Naive thymus-derived CD4-positive, alpha-beta T cell (primary cell): ENCODE results near the gene ILF3. TPM values are rescaled to one million over a fixed set of nuclear protein-coding genes. Genes with fewer than 3 reads are reported as not detected.

Experiments
- ATAC-seq: fragments of 150-1000 bp; cut with Tn5 transposase; 2 replicates; pipeline ENCODE4 v1.10.0; 2021; ENCODE audit warnings: mild to moderate bottlenecking, moderate library complexity
- CTCF ChIA-PET: fragments of 350-600 bp; sonication (Branson Sonifier 250); formaldehyde crosslinking; loops from one replicate; lab custom pipeline; 2021; ENCODE audit warnings: antibody characterized with exemption; lab: Charles Lee
- POLR2A ChIA-PET: fragments of 350-600 bp; sonication (Branson Sonifier 250); formaldehyde crosslinking; loops from one replicate; lab custom pipeline; 2021; ENCODE audit warnings: antibody characterized with exemption, inconsistent platforms; lab: Charles Lee
- DNase-seq, 9 donors: peaks; one replicate each; pipeline versions ENCODE4 v3.0.0 to v3.0.0-alpha.2; 2020 to 2022; ENCODE audit warnings: mixed read lengths in 1 of 9
- H3K27ac ChIP-seq: one replicate; pipeline ENCODE4 v1.7.0; 2013; ENCODE audit warnings: mild to moderate bottlenecking, low read depth, low read length, moderate library complexity
- H3K27me3 ChIP-seq, 2 donors: one replicate each; pipeline ENCODE4 v1.7.0; 2013; ENCODE audit warnings: low read length in 2 of 2, mild to moderate bottlenecking in 2 of 2, moderate library complexity in 2 of 2; ENCODE audit not compliant: control insufficient read depth in 2 of 2, insufficient read depth in 2 of 2
- H3K36me3 ChIP-seq, 3 experiments: 1 replicate in 2 of 3; 2 replicates in 1 of 3; pipeline ENCODE4 v1.7.0; 2013; ENCODE audit warnings: low read length in 3 of 3, mild to moderate bottlenecking in 3 of 3, moderate library complexity in 1 of 3; ENCODE audit not compliant: insufficient read depth in 3 of 3, control insufficient read depth in 2 of 3
- H3K4me1 ChIP-seq, 2 donors: one replicate each; pipeline ENCODE4 v1.7.0; 2013; ENCODE audit warnings: low read length in 2 of 2, mild to moderate bottlenecking in 2 of 2, moderate library complexity in 1 of 2; ENCODE audit not compliant: control insufficient read depth in 2 of 2, insufficient read depth in 2 of 2
- H3K4me3 ChIP-seq: 2 replicates; pipeline ENCODE4 v1.7.0; 2013; ENCODE audit warnings: mild to moderate bottlenecking, low read length
- H3K9me3 ChIP-seq, 3 experiments: 1 replicate in 2 of 3; 2 replicates in 1 of 3; pipeline ENCODE4 v1.7.0; 2013; ENCODE audit warnings: low read length in 3 of 3; ENCODE audit not compliant: control insufficient read depth in 2 of 3
- H3K27ac Mint-ChIP-seq, 9 donors: one replicate each; pipeline ENCODE4 v1.8.0; 2020 to 2022; ENCODE audit warnings: mixed read lengths in 9 of 9, mild to moderate bottlenecking in 8 of 9, moderate library complexity in 5 of 9, inconsistent platforms in 2 of 9
- H3K27me3 Mint-ChIP-seq, 5 donors: one replicate each; pipeline ENCODE4 v1.8.0; 2021 to 2022; ENCODE audit warnings: mixed read lengths in 5 of 5, mild to moderate bottlenecking in 1 of 5
- H3K36me3 Mint-ChIP-seq, 5 donors: one replicate each; pipeline ENCODE4 v1.8.0; 2020 to 2022; ENCODE audit warnings: mixed read lengths in 5 of 5, mild to moderate bottlenecking in 3 of 5, inconsistent platforms in 1 of 5
- H3K4me1 Mint-ChIP-seq, 7 donors: one replicate each; pipeline ENCODE4 v1.8.0; 2020 to 2022; ENCODE audit warnings: mixed read lengths in 7 of 7, mild to moderate bottlenecking in 3 of 7, inconsistent platforms in 1 of 7
- H3K4me3 Mint-ChIP-seq, 10 donors: one replicate each; pipeline ENCODE4 v1.8.0; 2020 to 2022; ENCODE audit warnings: mild to moderate bottlenecking in 10 of 10, mixed read lengths in 10 of 10, moderate library complexity in 6 of 10, inconsistent platforms in 2 of 10
- H3K9me3 Mint-ChIP-seq, 11 donors: one replicate each; pipeline ENCODE4 v1.8.0; 2020 to 2022; ENCODE audit warnings: mixed read lengths in 11 of 11, mild to moderate bottlenecking in 4 of 11, inconsistent platforms in 1 of 11, moderate library complexity in 1 of 11
- intact Hi-C, 2 donors: fragments of 100-400 bp; cut with micrococcal nuclease; formaldehyde crosslinking; loops; one replicate each; pipeline ENCODE4 v1.15.1; 2023
- polyA plus RNA-seq, 2 donors: library from polyadenylated mRNA; unstranded; fragments of 300-500 nt; fragmentation: Illumina TruSeq; gene quantifications; one replicate each; pipeline ENCODE4 v1.2.3, GENCODE V29; 2021
- total RNA-seq, 6 experiments: library from RNA in 5 of 6; stranded (reverse) in 5 of 6; gene quantifications; 1 replicate in 5 of 6; 2 replicates in 1 of 6; pipeline ENCODE4 v1.2.3 and lab custom pipeline; 2021 to 2026

The ILF3 gene
- total and polyA plus RNA-seq, 7 experiments from 2014 or later, result 91.0 to 515 (median 364) TPM

DNA sequence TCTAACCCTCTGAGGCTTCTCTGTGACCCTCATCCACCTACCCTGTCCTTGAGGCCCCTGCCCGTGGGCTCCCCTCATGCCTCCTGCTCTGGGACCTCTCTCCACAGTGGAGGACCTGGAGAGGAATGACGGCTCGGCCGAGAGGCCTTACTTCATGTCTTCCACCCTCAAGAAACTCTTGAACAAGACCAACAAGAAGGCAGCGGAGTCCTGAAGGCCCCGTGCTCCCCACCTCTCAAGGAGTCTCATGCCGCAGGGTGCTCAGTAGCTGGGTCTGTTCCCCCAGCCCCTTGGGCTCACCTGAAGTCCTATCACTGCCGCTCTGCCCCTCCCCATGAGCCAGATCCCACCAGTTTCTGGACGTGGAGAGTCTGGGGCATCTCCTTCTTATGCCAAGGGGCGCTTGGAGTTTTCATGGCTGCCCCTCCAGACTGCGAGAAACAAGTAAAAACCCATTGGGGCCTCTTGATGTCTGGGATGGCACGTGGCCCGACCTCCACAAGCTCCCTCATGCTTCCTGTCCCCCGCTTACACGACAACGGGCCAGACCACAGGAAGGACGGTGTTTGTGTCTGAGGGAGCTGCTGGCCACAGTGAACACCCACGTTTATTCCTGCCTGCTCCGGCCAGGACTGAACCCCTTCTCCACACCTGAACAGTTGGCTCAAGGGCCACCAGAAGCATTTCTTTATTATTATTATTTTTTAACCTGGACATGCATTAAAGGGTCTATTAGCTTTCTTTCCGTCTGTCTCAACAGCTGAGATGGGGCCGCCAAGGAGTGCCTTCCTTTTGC lies 10.8 kb upstream of the ILF3 start:
- H3K4me3 Mint-ChIP-seq, result peak overlapping the region in 1 of 10 donors; percentile 23
- no peaks in the 10 kb centered on the region for H3K9me3 Mint-ChIP-seq
- peak overlapping the region; percentile 43 to 89 (median 84) for H3K27ac Mint-ChIP-seq
- Histone ChIP-seq H3K27me3 (no peaks in the 10 kb centered on the region), H3K36me3 (peaks cover 0 to 55% (median 13%) of the 10 kb centered on the region in 3 experiments), H3K4me1 (peaks cover 0 to 8% of the 10 kb centered on the region in 2 donors), H3K27ac (peak overlapping the region; percentile 35), H3K9me3 (no peaks in the 10 kb centered on the region), H3K4me3 (no peak overlapping the region)
- ATAC-seq (no peak), DNase-seq (no peak)
- peaks cover 0 to 9% (median 0%) of the 10 kb centered on the region in 5 donors for H3K36me3 Mint-ChIP-seq
- H3K27me3 Mint-ChIP-seq, result peaks cover 0 to 1% (median 0%) of the 10 kb centered on the region in 5 donors
- POLR2A ChIA-PET, result interaction anchor here (1.4 to 3.7 kb wide), 7 partner anchors 10 to 90 kb away, joined by 3 to 42 read pairs (median 7); partner anchors contain the start of gene QTRT1
- intact Hi-C loops, result no loop called here
- CTCF ChIA-PET, result interaction anchor here (0.6 to 12.3 kb wide), 14 partner anchors 9 to 132 kb away, joined by 3 to 287 read pairs (median 6); no protein-coding TSS in a partner anchor
- peaks cover 10 to 36% (median 24%) of the 10 kb centered on the region in 7 donors for H3K4me1 Mint-ChIP-seq

DNA sequence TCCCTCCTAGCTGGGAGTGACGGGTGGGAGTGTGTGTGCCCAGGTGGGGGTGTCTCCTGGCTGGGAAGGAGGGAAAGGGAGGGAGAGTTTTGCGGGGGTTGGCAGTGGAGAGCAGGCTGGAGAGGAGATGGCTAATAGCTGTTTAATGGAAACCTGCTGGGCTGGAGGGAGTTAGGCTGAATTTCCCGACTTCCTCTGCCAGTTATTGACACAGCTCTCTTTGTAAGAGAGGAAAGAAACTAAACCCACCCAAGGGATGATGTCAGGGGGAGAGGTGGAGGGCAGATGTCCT lies 10.2 kb upstream of the ILF3 start:
- Histone ChIP-seq H3K36me3 (peaks cover 0 to 52% (median 13%) of the 10 kb centered on the region in 3 experiments), H3K4me1 (peaks cover 0 to 8% of the 10 kb centered on the region in 2 donors), H3K27me3 (no peaks in the 10 kb centered on the region), H3K4me3 (no peak overlapping the region), H3K9me3 (no peaks in the 10 kb centered on the region), H3K27ac (peak overlapping the region; percentile 35)
- ChIA-PET POLR2A (interaction anchor here (1.4 to 3.7 kb wide), 7 partner anchors 9 to 91 kb away, joined by 3 to 42 read pairs (median 7); partner anchors contain the start of gene QTRT1), CTCF (interaction anchor here (0.6 to 12.3 kb wide), 17 partner anchors 8 to 133 kb away, joined by 3 to 287 read pairs (median 6); no protein-coding TSS in a partner anchor)
- peaks cover 0 to 9% (median 0%) of the 10 kb centered on the region in 5 donors for H3K36me3 Mint-ChIP-seq
- ATAC-seq (no peak), DNase-seq (no peak)
- H3K9me3 Mint-ChIP-seq, result no peaks in the 10 kb centered on the region
- peaks cover 0 to 2% (median 0%) of the 10 kb centered on the region in 5 donors for H3K27me3 Mint-ChIP-seq
- H3K4me3 Mint-ChIP-seq, result no peak overlapping the region
- peak overlapping the region; percentile 43 to 89 (median 84) for H3K27ac Mint-ChIP-seq
- H3K4me1 Mint-ChIP-seq, result peaks cover 10 to 36% (median 24%) of the 10 kb centered on the region in 7 donors
- intact Hi-C loops, result loop anchor here (1.0 to 2.0 kb wide), 6 partner anchors 20 to 139 kb away; no protein-coding TSS in a partner anchor

DNA sequence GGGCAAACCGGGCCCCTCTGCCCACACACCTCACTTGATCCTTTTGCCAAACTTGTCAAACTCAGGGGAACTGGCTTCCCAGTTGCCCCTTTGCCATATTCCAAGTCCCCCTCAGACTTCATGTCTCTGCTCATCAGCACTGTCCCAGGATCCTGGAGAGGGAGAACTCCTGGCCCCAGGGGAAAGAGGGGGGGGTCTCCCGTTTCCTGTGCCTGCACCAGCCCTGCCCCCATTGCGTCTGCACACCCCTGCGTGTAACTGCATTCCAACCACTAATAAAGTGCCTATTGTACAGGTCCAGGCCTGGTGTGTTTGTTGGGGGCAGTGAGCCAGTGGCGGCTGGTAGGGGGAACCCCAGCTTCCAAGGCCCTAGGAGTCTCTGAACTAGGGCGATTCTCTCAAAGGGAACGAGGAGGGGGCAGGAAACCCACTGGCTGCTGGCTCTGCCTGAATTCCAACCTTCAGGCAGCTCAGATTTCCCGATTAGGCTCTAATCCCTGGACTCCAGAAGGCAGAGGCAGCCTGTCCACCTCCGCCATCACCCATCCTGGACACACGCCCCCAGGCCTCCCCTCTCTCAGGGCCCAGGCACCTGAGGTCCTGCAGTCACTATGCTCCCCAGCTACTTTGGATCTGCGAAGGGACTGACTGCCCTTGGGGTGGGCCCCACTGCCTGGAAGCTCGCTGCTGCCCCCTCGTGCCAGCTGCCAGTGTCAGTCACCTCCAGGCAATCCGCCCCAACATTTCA lies 9.7 kb upstream of the ILF3 start:
- Histone ChIP-seq H3K27me3 (no peaks in the 10 kb centered on the region), H3K4me3 (no peak overlapping the region), H3K36me3 (peaks cover 0 to 46% (median 8%) of the 10 kb centered on the region in 3 experiments), H3K4me1 (peaks cover 0 to 8% of the 10 kb centered on the region in 2 donors), H3K9me3 (no peaks in the 10 kb centered on the region), H3K27ac (peak overlapping the region; percentile 35)
- ATAC-seq (peak; percentile 95), DNase-seq (peak; percentile 73 to 89 (median 81))
- CTCF ChIA-PET, result interaction anchor here (0.5 to 12.3 kb wide), 21 partner anchors 7 to 152 kb away, joined by 3 to 287 read pairs (median 5); partner anchors contain the start of gene QTRT1
- peak overlapping the region; percentile 38 to 89 (median 84) for H3K27ac Mint-ChIP-seq
- H3K27me3 Mint-ChIP-seq, result peaks cover 0 to 2% (median 0%) of the 10 kb centered on the region in 5 donors
- intact Hi-C loops, result loop anchor here (1.0 to 2.0 kb wide), 6 partner anchors 20 to 140 kb away; no protein-coding TSS in a partner anchor
- no peak overlapping the region for H3K4me3 Mint-ChIP-seq
- H3K9me3 Mint-ChIP-seq, result no peaks in the 10 kb centered on the region
- H3K4me1 Mint-ChIP-seq, result peaks cover 10 to 36% (median 24%) of the 10 kb centered on the region in 7 donors
- POLR2A ChIA-PET, result interaction anchor here (0.5 to 3.7 kb wide), 9 partner anchors 9 to 91 kb away, joined by 3 to 42 read pairs (median 6); partner anchors contain the start of gene QTRT1
- peaks cover 0 to 9% (median 0%) of the 10 kb centered on the region in 5 donors for H3K36me3 Mint-ChIP-seq

DNA sequence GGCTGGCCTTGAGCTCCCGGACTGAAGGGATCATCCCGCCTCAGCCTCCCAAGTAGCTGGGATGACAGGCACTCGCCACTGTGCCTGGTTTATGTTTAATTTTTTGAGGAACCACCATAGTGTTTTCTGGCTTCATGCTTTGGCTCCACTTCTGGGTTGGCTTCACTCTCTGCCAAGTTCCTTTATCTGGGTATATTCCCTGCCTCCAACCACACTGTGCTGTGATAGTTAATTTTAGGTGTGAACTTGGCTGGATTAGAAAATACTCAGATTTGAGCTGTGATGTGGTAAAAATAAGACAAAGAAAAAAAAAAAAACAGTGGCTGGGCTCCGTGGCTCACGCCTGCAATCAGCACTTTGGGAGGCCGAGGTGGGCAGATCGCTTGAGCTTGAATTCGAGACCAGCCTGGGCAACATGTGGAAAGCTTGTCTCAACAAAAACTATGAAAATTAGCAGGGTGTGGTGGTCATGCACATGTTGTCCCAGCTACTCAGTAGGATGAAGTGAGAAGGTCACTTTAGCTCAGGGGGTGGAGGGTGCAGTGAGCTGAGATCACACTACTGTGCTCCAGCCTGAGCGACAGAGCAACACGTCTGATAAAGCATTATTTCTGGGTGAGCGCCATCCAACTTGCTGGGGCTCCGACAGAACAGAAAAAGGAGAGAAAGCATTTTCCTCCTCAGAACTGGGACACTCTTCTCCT lies 7.5 kb upstream of the ILF3 start:
- H3K4me1 ChIP-seq, result peaks cover under 1 to 8% of the 10 kb centered on the region in 2 donors
- POLR2A ChIA-PET, result interaction anchor here (0.8 to 3.7 kb wide), 8 partner anchors 44 to 85 kb away, joined by 3 to 42 read pairs (median 4); no protein-coding TSS in a partner anchor
- ATAC-seq, result no peak
- no peak for DNase-seq
- Mint-ChIP-seq H3K9me3 (peaks cover 0 to 1% (median 0%) of the 10 kb centered on the region in 11 donors), H3K27ac (peak overlapping the region in 2 of 9 donors; percentile 9 to 41), H3K4me1 (peaks cover 10 to 33% (median 23%) of the 10 kb centered on the region in 7 donors), H3K36me3 (peaks cover 0 to 10% (median 0%) of the 10 kb centered on the region in 5 donors), H3K4me3 (no peak overlapping the region), H3K27me3 (peaks cover 0 to 2% (median 0%) of the 10 kb centered on the region in 5 donors)
- H3K4me3 ChIP-seq, result no peak overlapping the region
- H3K27me3 ChIP-seq, result no peaks in the 10 kb centered on the region
- H3K36me3 ChIP-seq, result peaks cover 0 to 30% (median 8%) of the 10 kb centered on the region in 3 experiments
- H3K27ac ChIP-seq, result no peak overlapping the region
- intact Hi-C loops, result no loop called here
- H3K9me3 ChIP-seq, result no peaks in the 10 kb centered on the region
- CTCF ChIA-PET, result interaction anchor here (0.6 to 12.3 kb wide), 8 partner anchors 11 to 161 kb away, joined by 3 to 287 read pairs (median 4); no protein-coding TSS in a partner anchor

DNA sequence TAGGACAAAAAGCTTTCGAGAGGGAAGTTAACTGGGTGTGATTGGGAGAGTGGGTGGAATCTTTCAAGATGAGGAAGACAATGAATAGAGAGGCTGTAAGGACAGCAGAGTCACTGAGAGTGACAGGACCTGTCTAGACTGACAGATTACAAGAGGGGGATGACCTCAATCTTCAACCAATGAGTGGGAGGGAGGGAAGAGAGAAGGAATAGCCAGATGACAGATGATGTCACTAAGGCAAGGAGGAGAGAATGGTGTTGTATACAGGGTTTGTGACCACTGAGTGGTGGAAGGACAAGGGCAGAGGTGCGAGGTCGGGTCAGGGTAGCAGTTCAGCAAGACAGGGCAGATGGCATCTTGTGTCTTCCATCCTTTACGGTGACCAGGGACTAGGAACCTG lies 5.8 kb upstream of the ILF3 start:
- Mint-ChIP-seq H3K4me3 (peak overlapping the region in 1 of 10 donors; percentile 69), H3K27me3 (peaks cover 0 to 2% (median 0%) of the 10 kb centered on the region in 5 donors), H3K27ac (peak overlapping the region in 4 of 9 donors; percentile 9 to 83 (median 60)), H3K4me1 (peaks cover 10 to 39% (median 25%) of the 10 kb centered on the region in 7 donors), H3K36me3 (peaks cover 0 to 9% (median 0%) of the 10 kb centered on the region in 5 donors), H3K9me3 (peaks cover 0 to 2% (median 0%) of the 10 kb centered on the region in 11 donors)
- ChIA-PET CTCF (interaction anchor here (12.3 kb wide), 1 partner anchor 66 kb away, joined by 287 read pairs; no protein-coding TSS in a partner anchor), POLR2A (no interaction called here)
- Histone ChIP-seq H3K27me3 (no peaks in the 10 kb centered on the region), H3K36me3 (peaks cover 0 to 16% (median 2%) of the 10 kb centered on the region in 3 experiments), H3K4me1 (peaks cover 16 to 19% of the 10 kb centered on the region in 2 donors), H3K27ac (no peak overlapping the region), H3K4me3 (no peak overlapping the region), H3K9me3 (no peaks in the 10 kb centered on the region)
- DNase-seq (no peak), ATAC-seq (no peak)
- intact Hi-C loops, result no loop called here
